NOMO-1 treated with DMSO at 0.1 percent for 48 hours (cell line): ENCODE data around the gene USH2A.
"Not testable (repeated sequence)": the region's sequence is repeated elsewhere in the genome, so short reads cannot be mapped to it uniquely, and the experiment has no call there.

Source experiments
- DNase-seq: peaks from one replicate; lab custom pipeline; 2025; ENCODE audit not compliant: unreplicated experiment; lab: John Stamatoyannopoulos, UW

Gene USH2A

DNA sequence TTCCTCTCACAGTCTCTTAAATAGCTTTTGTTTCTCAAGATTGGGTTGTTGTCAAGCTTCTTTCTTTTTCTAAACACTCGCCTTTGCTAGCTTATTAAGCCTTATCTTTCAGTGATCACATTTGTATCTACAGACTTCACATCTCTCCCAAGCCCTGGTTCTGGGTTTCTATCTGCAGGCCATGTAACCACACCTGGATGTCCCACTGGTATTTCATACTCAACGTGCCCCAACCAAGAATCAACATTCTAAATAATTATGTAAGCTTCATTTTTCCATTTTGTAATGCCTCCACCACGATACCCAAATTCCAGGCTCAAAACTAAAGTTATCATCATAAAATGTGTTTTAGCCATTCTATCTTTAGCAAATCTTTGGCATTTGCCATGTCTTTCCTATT, 372.2 kb downstream of the USH2A start:
- DNase-seq: no peak

DNA sequence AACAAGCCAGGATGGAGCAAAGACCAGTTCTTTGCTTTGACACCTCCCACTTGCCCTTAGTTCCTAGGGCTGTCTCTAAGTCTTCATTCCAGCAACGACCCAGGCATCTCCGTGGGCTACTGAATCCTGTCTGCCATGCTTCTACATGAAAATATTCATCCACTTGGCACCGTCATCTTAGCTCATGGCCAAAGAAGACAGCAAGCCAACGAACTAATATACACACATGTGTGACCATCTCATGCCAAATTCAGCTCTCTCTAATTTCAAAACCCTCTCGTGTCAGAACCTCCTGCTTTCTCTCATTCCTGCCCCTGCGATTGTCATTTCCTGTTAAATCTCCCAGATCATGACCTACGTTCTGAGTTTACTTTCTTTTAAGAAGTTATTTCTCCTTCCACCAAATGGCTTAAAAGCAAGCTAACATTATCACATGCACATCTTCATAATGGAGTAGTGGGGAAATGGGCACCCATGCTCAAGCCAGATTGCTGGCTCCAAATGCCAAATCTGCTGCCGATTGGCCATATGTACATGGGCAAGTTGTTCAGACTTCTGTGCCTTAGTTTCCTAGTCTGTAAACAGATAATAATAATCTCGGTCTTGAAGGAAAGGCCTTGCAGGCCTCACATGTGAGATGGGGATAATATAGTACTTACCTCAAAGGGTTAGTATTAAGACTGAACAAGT, 373.4 kb downstream of the USH2A start:
- DNase-seq: no peak

DNA sequence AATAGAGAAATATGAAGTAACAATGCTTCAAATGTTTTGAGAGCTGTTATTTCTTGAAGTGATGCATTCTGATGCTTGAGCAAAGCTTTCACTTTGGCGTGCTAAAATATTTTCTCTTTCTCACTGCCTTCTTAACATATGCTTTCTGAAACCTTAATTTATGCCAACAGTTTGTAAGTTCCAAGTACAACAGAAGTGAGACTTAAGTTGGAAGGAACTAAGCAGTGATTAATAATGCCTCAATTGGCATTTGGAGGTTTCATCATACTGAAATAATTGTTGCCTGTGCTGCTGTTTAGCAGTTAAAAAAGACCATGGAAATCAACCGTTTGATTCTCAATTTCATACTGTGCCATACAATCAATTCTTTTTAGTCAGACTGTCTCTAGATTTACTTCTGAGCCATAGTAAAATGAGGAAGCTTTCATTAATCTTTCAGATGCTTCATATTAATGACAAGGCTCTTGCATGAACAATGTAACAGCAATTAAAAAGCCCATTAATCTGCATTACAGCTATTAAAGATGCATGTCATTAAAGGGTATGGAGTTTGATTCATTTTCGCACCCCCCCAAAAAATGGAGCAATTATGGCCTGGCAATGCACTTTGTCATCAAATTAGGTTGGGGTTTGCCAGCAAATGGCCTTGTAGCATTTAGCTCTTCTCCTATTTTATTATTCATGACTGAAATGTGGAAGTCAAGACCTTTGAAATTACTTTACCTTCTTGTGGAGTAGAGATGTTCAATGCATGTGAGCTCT, 375.3 kb downstream of the USH2A start:
- no peak for DNase-seq

DNA sequence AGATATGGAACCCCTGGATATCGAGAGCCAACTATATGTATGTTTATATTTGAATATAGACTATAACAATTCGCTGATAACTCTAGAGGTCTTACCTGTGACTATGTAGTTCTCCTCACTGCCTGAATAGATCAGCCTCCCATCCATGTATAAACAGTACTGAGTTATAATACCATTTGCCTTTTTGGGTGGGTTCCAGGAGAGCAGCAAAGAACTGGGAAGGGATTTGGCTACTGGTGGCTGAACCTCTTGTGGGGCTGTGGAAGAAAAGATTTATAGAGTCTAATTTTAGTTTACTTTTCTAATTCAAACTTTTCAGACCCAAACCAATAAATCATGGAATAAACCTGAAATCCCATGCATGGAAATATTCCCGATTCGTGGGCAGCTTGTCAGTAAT, 376.9 kb downstream of the USH2A start:
- no peak for DNase-seq

DNA sequence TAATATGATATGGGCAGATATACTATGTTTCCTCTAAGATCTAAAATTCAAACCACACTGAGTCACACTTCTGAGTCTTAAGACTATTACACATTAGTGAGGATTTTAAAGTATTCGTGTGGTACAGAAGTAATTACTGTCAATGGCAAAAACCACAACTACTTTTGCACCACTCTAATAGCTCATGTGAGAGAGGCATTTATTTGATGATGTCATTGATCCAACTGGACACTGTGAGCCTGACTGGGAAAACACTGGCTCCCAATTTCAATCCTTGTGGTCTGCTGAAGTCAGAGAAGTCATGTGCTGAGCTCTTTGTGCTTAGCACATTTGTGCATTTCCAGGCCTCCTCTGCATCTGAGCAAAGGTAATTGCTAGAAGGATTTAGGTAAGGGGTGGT, 377.8 kb downstream of the USH2A start:
- peak; percentile 10 for DNase-seq

DNA sequence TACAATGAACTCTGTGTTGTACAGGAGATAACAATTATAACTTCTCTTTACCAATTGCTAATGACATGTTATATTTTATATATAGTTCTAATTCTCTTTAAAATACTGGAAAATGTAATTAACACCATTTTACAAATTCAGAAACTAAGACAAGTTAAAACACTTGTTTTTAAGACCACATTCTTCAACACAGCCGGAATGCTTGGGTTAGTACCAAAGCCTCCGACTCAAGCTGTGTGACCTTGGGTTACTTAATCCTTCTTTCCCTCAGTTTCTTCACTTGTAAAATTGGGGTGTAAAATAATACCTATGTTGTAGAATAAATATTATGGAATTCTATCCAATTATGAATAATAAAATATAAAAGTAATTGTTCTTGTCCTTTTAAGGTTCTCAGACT, 378.7 kb downstream of the USH2A start:
- no peak for DNase-seq

DNA sequence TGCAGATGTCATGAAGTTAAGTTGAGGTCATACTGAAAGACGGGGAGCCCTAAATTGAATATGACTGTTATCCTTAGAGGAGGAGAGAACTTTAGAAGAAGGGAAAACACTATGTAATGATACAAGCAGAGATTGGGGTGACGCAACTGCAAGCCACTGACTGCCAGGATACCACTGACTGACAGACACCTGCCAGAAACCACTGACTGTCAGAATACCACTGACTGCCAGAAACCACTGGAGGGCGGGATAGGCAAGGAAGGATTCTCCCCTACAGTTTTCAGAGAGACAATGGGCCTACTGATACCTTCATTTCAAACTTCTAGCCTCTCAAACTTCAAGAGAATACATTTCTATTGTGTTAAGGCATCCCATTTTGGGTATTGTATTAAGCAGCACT, 388.7 kb downstream of the USH2A start:
- DNase-seq: peak; percentile 7

DNA sequence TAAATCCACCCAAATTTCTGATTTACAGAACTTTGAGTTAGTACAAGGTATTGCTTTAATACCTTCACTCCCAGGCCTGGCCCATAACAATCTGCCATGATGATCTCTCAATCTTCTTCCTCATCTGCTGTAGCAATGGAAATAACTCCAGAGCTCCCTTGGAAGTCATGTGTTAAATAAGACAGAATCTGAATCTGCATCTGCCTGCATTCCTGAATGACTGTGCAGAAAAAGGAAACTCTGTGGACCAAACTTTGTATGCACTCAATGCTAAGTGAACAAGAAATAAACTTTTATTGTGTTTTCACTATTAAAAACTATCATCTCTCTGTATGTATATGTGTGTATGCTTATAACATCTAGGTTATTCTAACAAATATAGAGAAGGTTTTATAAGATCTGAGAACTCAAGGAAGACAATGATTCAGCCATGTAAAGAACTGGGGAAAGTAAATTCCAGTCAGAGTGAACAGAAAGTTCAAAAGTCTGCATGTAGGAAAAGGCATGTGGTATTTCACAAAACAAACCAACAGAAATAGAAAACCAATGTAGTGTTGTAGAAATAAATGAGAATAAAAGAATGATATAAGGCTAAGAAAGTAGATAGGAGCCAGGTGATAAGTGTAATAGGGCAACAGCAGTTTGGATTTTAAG, 390.2 kb downstream of the USH2A start:
- DNase-seq: no peak

DNA sequence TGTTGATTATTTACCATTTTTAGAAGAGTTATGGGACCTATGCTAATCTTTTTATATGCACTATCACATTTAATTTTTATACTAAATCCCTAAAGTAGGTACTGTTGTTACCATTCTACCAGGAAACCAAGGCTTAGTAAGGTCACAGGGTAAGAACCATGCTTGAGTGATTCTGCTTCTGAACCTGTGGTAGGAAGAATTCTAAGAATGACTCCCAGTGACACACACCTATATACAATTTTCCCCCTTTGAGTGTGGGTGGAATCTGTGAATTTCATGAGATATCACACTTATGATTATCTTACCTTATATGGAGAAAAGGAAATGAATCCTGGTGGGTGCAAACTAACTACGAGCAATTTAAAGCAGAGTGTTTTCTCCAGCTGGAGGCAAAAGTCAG, 391.0 kb downstream of the USH2A start:
- DNase-seq: no peak

DNA sequence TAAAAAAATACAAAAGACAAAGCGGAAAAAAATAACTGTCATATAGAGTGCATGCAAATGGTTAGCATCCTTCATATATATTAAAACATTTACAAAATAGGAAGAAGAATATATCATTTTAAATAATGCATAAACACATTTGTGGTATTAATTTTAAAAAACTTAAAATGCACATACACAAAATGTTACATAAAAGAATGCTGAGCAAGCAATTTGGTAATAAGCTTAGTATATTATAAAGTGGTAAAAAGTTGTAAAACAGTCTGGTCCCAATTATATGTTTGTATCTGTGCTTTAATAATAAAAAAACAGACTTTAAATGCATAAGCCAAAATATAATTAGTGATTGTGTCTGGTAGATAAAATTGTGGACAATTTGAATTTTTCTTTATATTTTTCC, 394.6 kb downstream of the USH2A start:
- DNase-seq: no peak

DNA sequence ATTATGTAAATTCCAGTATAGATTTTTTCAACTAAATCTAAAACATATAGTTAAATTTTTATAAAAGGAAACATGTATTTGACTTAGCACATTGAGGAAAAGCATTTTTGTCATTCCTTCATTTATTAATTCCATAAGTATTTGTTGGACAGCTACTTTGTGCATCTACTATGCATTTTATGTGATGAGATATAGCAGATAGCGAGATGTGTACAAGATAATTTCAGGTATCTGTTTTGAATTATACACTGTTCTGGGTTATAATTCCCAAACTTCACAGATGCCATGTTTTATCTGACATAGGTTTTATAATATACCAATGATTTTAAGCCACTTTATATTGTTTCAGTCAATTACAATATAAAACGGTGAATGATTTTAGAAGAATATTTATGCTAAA, 398.7 kb downstream of the USH2A start:
- DNase-seq: no peak

DNA sequence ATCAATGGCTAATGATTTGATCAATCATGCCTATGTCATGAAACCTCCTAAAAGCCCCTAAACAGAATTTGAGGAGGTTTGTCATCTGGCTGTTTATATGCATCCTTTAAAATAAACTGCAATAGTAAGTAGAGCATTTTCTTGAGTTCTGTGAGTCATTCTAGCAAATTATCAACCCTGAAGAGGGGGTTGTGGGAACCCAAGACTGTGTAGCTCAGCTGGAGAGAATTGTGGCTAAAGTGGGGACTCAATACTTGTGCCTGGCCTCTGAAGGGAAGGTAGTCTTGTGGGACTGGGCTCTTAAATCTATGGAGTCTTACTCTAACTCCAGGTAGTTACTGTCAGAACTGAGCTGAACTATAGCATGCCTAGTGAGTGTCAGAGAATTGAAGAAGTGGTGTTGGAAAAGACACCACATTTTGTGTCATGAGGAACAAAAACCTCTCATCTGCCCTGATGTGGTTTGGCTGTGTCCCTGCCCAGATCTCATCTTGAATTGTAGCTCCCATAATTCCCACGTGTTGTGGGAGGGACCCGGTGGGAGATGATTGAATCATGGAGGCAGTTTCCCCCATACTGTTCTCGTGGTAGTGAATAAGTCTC, 402.4 kb downstream of the USH2A start:
- no peak for DNase-seq

DNA sequence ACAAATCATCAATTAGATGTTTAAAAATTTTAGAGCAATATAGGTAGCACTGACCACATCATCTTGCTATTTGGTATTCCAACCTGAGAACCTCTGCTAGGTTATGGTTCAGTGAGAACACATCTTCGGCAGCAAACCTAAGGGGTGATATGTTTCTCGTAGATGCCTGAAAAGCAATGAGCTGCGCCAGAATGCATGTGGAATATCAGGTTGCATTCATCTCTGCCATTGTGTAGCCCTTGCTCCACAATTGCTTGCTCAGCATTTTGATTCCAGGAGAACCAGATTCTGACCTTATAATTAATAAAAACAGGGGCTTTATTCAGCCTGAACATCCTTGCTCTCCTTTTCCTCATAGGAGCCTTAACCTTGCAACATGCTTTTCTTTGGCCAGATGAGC, 408.1 kb downstream of the USH2A start:
- DNase-seq: no peak

DNA sequence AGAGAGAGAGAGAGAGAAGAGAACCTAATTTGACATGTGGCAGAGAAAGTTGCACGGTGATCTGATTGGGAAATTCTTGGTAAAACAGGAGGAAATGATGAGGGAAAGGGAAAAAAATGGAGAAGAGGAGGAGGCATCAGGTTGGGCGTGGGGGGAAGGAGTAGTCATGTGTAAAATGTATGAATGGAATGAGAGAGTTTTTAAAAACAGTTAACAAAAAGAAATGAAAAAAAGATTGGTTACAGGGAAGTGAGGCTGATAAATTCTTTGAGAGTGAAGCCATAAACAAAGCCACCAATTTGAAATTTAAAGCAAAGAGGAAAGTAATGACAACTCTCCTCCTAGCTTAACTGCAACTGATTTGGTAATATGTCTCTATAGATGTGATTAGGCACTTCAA, 409.2 kb downstream of the USH2A start:
- DNase-seq: no peak

DNA sequence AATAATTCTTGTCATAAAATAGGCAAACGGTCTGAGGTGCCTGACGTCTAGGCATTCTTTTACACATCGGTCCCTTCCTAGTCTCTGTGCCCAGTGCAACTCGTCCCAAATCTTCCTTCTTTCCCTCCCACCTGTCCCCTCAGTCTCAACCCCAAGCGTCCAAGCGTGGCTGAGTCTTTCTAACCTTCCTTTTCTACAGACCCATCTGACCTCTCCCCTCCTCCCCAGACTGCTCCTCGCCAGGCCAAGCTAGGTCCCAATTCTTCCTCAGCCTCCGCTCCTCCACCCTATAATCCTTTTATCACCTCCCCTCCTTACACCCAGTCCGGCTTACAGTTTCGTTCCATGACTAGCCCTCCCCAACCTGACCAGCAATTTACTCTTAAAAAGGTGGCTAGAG, 413.8 kb downstream of the USH2A start:
- not testable (repeated sequence) for DNase-seq

DNA sequence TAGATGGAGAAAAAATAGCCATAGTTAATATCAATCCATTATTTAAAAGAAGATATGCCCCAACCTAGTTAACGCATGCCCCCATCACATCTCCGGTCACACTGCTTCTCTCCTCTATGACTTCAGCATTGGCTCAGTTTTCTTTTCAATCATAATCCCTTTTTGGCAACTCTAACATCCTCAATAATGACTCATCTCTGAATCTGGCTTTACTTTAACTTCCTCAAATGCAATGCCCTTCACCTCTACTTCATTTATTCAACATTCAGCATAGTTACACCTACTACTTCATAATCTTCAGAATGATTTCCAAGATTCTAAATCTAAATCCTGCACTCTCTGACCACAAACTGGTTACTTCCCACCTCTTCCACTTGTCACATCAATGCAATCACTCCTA, 417.3 kb downstream of the USH2A start:
- DNase-seq: peak; percentile 59

DNA sequence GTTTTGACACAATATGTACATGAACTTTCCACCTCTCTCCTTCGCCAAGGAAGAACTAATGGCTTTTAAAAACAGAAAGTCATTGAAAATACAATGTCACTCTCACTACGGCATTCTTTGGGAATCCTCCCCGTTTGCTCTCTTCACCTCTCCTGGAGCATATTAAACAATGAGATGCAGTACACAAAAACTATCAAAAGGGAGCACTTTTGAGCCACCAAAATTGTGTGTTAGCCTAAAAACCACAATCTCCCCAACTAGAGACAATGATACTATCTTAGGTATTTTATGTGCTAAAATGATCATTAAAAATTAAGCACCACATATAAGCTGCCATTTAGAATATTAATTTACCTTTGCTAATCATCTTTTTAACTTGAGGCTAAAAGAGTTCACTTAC, 430.6 kb downstream of the USH2A start:
- peak; percentile 4 for DNase-seq

DNA sequence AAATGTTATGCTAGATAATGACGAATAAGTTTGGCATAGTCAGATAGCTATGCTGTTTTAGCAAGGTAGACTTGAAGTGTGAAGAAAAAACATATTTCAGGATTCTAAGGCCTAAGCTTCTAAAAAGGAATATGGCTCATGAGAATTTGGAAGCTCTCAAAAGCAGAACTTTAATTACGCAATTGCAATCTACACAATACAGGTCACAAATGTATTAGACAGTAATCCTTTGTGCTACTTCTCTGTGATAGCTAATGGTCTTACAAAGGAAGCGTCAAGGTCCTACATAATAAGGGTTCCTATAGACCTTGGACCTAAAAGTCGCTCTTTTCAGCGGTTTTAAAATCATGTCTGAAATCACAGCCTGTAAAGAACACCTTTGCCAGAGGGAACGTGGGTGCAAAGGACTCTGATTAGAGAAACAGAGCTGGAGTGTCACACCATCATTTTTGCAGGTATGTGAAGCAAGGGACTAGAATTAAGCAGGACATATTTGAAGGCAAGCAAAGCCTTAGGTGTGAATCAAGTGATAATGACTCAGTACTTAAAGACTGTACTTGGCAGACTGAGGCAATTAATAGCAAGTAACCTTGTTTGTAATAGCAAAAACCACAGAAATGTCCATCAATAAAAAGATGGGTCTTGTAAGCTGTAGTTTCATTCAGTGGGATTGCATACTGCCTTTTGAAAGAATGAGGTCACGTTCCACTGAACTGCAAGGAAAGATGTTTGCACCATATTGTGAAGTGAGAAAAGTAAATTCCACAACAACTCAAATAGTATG, 436.0 kb downstream of the USH2A start:
- DNase-seq: peak; percentile 47

DNA sequence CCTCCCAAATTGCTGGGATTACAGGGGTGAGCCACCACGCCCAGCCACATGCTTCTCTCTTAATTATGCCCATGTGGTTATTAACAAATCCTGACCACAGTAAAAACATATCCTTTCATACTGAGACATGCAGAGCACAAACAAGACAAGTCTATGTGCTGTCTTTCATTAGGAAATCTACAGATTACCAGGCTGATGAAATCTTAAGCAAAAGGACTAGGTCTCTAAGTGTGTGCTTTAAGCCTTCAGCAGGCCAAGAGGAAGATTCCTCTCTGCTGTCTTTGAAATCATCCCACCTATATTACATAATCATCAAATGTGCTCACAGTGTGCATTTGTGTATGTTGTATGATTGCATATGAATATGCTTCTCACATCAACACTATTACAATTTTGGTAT, 436.8 kb downstream of the USH2A start:
- DNase-seq: no peak

DNA sequence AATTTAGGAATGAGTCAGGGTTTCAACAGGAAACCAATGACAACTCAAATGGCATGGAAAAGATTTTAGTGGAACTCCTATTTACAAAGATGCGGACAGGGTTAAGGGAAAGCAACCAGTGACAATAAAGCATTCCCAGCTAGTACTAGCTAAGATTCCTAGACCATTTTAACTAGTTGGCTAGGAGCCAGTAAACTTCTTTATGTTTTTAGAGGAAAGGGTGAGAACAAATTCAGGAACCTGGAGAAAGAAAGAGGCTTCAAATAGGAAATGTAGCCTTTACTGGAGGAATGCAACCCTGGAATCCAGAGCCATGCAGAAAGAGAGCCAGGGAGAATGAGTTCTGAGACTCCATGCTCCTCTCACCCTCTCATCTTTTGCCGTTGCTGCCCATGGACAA, 439.6 kb downstream of the USH2A start:
- DNase-seq: no peak

DNA sequence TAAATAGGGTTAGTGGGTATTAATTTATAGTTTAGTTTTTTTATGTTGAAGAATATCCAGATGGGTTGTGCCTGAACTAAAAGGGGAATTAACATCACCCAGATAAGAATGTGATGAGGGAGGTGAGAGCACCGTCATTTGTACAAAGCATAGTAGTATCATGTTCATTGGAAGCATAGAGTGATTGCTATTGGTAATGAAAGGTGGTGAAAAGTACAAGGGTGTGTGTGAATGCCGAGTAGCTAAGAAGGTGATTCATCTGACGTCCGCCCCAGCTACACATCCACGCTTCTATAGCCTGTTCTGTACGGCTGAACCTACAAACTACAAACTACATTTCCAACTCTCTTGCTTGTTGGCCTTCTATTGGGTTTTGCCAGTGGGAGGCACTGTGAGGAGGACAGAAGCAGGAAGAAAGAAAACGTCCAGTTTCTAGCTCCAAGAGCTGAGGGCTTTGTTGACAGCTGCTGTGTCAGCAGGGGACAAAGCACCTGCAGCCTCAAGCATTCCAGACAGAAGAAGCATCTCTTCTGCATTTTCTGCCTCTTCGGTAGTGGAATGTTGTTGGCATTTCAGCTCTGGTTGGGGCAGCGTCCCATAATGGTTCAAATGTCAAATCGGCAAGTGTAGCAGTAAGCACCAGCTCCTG, 451.3 kb downstream of the USH2A start:
- no peak for DNase-seq
